SK-N-MC (cell line): ENCODE data around the gene AKR7A2.

Source experiments
- EZH2 ChIP-seq: fragments of 200-600 bp; sonication (generic); IDR thresholded peaks from one replicate; pipeline ENCODE4 v1.6.1; 2017; ENCODE audit warnings: antibody characterized with exemption
- POLR2AphosphoS5 ChIP-seq: IDR thresholded peaks from 2 replicates; pipeline ENCODE4 v1.6.1; 2012; ENCODE audit warnings: mild to moderate bottlenecking, low read depth, low read length, borderline replicate concordance

DNA sequence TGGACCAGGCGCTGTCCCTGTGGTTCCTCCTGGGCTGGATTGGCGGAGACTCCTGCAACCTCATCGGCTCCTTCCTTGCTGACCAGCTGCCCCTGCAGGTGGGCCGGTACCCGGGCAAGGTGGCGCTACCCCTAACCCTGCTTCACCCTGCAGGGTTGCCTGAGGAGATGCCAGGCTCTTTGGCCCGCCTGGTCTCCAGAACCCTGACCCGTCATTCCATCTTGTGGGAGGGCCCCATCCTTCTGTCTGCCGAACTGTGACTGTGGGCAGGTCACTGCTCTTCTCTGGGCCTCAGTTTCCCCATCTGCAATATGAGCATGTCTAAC, 12.7 kb upstream of the AKR7A2 start:
- TF ChIP-seq POLR2AphosphoS5: no peak
- no peak for TF ChIP-seq EZH2
